HK-2 (cell line): Measurements from ENCODE around the gene TPPP2.

Experiments used
- DNase-seq: peaks from one replicate; pipeline ENCODE4 v3.0.0-alpha.2; 2018; ENCODE audit not compliant: unreplicated experiment

Gene TPPP2

DNA sequence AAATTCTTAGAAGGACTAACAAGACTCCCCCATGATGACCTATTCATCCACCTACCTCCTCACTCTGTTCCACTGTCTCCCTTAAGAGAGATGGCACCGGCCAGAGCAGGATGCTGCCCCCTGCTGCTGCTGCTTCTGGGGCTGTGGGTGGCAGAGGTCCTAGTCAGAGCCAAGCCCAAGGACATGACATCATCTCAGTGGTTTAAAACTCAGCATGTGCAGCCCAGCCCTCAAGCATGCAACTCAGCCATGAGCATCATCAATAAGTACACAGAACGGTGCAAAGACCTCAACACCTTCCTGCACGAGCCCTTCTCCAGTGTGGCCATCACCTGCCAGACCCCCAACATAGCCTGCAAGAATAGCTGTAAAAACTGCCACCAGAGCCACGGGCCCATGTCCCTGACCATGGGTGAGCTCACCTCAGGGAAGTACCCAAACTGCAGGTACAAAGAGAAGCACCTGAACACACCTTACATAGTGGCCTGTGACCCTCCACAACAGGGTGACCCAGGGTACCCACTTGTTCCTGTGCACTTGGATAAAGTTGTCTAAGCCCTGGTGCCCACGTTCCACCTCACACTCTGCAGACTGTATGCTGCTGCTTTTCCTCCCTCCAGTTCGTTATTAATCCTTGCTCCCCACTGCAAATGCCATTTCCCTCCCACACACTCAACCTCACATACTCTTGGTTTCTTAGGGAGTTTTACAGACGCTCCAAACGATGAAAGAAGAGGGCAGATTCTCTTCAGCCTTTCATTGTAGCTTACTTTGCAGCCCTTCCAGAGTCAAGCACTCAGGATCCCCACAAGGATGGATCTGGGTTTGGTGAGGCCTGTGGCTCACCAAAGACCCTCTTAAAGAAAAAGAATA, 28.0 kb downstream of the TPPP2 start, which contains the start of gene RNASE8:
Gene RNASE8 (plus strand): TSS at position 20 of the 873 bp plus-strand sequence. CDS start 71 bp downstream, at position 91.
- no peak for DNase-seq

DNA sequence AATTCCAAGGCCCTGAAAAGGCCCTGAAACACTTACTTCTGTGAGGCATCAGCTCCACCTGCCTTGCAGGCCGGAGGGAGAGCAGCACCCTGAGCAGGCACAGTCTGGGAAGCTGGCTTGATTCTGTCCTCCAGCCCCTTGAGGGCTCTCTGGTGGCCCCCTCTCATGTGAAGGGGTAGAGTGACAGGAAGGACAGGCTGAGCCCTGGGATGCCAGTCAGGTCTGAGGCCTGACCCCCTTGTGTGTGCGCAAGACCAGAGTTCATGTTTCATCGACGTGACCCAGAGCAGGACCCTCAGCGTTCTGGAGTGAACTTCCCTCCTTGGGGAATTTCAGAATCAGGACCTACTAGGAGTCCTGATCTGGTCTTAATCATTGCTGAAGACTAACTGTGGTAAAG, 28.9 kb downstream of the TPPP2 start:
- DNase-seq, result no peak

DNA sequence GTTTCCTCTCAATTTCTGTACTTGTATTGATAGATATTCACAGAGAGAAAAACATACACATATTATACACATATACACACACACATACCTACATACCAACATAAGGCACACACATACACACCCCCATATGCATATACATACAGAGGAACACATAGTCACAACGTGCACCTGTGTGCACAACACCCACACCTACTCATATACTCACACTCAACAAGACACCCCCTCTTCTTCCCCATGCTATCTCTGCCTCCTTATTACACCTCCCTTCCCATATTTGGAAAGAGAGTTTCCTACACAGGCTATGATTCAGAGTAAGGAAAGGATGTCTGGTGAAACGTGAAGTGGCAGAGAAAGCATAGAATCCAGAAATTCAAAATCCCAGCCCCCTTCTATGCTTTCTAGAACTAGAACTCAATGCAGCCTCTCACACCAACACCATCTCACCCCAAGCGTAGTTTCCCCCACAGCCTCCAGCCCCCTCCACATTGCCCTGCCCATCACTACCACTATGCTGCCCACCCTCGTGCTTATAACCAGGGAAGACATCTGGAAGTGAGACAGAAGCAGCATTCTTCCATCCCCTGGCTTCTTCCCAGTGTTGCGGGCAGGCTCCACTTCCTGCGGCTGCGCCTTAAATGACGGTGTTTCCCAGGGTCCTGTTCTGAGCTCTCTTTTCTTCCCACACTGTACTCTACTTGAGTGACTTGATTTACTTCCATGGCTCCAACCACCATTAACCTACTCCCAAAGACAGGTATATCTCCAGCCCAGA, 30.0 kb downstream of the TPPP2 start:
- no peak for DNase-seq

DNA sequence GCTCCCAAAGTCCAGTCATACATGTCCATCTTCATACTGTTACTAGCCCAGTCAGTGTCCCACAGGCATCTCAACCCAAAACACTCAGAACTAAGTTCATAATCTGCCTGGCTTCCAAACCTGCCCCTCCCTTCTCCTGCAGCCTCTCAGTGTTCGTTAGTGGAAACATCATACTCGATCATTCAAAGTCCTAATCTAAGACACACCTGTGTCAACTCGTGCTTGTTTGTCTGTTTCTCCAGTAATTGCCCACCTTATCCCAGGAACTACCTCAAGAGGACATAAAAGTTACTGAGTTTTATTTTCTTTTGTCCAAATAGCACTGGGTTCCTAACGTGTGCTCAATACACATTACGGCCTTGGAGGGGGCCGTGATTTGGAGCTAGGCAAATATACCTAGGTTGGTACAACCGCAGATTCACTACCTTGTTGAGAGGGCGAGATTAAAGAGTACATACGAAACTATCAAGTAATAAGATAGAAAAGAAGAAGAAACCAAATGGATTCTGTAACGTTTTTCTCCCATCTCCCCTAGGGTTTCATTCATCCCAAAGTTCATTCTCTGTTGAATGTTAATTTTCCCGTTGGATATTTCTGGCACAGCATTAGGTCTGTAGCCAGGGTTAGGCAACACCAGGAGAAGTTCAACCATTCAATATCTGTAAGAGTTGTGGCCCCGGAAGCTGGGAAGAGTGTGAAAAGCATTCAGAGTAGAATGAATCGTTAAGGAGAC, 30.8 kb downstream of the TPPP2 start:
- DNase-seq, result no peak

DNA sequence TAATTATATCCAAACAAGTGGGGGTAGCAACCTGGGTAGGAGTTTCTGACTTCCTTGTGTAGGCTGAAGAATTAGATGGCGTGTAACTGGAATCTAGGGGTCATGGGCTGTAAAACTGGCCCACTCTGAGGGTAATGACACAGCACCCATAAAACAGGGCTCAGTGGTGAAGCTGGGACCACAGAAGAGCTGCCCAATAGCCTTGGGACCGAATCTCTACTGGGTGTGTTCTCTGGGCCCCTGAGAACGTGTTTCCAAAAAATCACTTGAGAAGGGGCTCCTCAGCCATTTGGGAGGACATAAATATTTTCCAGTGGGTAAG, 31.3 kb downstream of the TPPP2 start:
- no peak for DNase-seq

DNA sequence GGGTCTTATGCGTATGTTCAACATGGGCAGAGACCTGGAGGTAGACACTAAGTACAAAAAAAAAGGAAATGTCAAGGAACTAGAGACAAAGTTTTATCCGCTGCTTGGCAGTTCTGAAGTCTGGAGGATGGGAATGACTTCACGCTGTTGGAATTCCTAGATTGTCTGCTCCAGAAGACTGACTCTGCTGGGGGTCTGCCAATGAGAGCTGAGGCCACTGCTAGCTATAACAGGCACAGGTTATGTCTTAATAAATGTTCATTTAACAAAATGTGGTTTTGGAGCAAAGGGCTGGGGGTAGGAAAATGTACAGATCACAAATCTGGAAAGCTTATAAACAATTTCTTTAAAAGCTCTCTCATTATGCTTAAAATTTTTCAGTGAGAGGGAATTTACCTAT, 33.5 kb downstream of the TPPP2 start:
- DNase-seq, result no peak

DNA sequence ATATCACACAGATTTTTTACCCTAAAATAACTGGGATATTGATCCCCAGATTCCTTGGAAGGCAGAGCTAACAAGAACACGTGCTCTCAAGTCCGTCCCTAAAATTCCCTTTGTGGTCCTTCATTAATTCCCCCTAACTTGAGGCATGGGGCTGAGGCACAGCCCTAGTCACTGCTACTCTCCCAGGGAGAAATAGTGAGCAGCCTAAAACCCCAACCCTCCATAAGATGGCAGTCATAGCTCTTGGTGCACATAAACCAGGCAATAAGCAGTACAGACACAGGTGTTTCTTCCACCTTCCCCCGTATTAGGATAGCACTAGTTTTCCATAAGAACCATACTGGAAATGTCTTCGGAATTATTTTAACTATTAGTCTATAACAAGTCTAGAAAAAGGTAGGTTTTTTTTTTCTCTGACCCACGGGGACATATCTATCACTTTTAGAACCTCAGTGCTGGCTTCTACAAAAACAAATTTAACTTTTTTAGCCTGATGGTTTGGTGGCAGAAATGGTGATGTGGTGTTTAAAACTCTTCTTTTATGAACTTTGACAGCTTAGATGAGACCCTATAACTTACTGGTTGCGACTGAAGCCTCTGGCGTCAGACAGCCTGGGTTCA, 37.0 kb downstream of the TPPP2 start:
- no peak for DNase-seq

DNA sequence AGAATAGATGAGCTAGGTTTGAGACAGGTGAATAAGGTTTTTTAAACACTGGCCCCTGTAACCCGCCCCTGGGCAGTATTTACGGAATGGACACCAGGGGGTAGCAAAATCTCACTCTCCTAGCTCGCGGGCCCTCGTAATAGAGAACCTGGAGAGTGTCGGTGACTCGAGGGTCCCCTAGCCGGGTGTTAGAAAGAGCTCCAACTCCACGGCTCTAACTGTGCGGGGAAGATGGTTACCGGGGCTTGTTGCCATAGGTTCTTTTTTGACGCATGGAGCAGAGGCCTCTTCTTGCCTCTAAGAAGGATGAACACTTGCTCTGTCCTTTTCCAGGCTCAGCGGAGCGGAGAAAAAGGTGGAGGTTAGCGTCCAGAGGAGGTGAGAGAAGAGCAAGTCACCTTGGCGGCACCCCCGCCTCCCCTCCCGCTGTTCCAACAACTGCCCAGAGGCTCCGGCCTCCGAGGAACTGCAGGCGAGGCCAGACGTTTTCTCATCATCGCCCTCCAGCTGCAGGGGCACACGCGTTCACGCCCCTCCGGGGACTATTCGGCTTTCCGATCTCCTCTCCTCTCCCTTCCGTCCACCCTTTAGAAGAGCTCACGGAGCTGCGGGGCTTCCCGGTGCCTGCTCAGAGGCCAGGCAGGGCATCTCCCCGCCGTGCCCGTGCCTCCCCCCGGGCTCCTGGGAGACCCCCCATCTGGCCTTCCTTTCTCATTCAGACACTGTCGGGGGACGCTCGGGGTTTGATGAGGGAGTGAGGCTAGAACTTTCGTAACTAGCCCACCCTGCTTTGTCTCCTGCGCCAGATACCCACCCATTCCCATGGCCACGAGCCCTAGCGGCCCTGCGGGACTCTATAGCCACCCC, 38.7 kb downstream of the TPPP2 start:
- DNase-seq, result peak; percentile 59

DNA sequence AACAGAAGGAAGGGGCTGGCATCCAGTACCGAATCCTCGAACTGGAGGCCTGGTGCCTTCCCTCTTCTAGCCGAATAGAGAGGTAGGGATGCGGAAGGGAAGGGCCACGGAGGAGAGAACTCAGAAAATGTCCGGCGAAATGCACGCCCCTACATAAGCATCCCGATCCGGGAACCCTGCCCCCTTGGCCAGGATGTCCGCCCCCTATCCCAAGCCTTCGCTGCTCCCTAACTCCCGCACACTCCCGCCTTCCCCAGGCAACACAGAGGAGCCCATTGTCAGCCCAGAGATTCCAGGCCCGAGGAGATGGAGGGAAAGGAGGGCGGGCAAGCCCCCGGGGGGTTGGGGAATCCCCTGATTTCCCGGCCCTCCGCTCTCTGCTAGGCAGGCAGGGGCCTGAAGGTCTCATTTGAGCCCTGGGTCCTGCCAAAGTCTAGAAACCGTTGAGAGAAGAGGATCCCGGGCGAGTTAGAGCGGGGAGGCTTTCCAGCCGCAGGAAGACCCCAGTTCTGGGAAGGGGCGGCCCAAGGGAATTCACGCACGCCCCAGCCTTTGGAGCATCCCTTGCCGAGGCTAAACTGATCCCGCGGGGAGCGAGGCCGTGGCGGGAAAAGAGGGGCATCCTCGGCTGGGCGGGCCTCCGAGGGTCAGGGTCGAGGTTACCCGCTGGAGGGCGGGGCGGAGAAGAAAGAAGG, 39.5 kb downstream of the TPPP2 start:
- no peak for DNase-seq

DNA sequence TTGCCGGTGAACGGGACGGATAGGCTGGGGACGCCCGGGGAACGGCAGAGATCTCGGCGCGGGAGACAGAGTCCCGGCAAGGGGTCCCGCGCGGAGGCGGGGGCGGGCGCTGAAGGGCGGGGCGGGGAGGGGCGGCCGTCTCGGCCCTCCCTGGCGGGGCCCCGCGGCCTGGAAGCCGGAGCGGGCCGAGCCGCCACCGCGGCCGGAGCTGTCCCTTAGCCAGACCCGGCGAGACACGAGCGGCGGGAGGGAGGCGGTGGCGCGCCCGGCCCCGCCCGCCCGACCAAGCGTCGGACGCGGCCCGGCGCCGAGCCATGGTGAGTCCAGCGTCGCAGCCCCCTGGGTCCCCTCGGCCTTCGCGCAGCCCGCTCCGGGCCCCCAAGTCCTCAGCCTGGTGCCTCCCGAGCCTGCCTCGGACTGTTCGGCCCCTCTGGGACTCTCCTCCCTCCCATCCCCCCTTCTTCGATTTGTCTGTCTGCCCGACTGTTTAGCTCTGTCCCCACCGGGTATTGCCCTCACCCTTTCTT, 40.1 kb downstream of the TPPP2 start, which contains the start of gene ARHGEF40:
Gene ARHGEF40 (plus strand): TSS at position 222 of the 527 bp plus-strand sequence. CDS start 93 bp downstream, at position 315.
- peak; percentile 47 for DNase-seq

DNA sequence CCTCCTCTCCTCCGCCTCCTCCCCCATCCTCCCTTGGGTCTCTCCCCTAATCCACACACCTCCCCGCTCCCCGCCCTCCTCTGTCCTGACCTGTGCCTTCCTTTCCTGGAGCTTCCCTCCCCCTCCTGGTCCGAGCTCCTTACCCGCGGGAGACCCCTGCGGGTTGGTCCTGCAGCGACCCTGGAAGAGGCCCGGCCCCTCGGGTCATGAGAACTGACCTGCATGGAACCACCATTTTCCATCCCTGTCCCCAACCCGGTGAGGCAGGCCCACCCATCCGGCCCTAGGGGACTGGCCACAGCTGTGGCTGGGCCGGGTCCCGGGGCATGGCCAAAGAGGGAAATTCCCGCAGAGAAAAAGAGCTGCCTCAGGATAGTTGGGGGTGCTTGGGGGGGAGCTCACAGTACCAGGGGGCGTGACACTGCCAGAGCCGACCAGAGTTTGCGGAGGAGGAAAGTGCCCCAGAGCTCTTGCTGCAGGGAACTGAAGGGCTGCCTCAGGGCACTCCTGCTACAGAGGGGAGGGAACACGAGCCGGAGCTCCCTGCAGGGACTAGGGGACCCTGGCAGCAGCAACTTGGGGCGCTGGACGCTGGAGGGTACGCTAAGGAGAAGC, 40.7 kb downstream of the TPPP2 start:
- DNase-seq, result peak; percentile 65

DNA sequence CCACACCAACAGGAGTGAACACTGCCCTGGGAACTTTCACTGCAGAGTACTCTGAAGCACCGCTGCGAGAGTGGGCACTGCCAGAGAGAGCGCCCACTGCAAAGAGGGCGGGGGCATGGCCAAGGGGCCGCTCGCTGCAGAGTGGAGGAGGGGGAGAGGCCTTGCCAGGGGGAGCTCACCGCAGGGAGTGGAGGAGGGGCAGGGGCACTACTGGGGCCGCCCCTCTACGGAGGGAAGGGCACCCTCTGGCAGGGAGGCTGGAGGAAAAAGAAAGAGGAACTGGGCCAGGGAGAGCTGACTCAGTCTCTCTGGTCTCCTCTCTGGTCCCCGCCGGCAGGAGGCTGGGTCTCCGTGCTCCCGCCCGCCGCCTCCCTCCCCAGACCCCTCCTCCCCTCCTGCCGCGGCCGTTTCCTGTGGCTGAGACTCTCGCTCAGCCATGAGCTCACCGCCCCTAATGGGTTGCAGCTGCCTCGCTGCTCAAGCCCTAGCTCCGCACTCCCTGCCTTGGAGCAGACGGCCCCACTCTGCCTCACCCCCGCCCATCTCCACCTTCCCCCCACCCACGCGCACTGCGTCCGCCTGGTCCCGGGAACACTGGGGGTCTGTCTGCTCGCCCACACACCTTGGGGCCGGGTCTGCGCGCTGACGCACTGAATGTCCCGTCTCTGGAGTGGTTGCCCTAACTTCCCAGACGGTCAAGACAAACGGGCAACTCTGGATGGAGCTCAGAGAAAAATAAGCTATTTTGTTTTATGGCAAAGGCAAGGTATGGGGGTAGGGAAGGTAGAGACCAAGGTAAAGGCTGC, 41.4 kb downstream of the TPPP2 start:
- DNase-seq, result peak; percentile 84

DNA sequence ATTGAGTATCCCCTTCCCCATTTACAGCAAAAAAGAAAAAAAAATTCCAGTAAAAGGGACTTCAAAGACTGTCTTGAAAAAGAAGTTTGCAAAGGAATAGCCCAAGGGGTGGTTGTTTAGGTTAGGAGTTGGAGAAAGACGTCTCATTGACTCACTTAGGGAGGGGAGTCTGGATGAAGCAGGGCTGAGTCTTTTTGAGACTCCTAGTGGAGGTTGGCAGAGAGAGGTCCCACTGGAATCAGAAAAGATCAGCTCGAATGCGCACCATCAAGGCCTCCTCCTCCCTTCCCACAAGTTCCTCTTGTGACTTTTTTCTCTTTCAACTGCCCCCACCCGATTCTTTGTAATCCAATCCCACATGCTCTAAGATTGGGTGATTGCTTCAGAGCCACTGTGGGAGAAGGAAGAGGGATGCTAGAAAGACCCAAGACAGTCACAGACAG, 42.0 kb downstream of the TPPP2 start:
- DNase-seq, result no peak

DNA sequence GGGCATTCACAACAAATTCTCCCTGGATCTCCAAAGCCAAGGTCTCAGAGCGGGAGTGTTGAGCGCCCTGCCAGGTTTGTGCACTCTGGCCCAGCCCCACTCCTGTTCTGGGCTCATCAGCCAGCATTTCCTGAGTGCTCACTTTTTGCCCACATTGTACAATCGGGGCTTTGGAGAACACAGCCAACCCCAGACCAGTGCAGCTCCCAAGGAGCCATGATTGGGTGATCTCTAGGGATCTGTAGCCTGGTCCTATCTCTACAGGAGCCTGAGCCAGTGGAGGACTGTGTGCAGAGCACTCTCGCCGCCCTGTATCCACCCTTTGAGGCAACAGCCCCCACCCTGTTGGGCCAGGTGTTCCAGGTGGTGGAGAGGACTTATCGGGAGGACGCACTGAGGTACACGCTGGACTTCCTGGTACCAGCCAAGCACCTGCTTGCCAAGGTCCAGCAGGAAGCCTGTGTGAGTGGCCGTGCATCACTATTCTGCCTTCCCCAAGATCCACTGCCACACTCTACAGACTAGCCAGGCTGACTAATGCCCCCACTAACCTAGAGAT, 42.8 kb downstream of the TPPP2 start:
- DNase-seq, result no peak

DNA sequence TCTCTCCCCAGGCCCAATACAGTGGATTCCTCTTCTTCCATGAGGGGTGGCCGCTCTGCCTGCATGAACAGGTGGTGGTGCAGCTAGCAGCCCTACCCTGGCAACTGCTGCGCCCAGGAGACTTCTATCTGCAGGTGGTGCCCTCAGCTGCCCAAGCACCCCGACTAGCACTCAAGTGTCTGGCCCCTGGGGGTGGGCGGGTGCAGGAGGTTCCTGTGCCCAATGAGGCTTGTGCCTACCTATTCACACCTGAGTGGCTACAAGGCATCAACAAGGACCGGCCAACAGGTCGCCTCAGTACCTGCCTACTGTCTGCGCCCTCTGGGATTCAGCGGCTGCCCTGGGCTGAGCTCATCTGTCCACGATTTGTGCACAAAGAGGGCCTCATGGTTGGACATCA, 43.9 kb downstream of the TPPP2 start:
- no peak for DNase-seq

DNA sequence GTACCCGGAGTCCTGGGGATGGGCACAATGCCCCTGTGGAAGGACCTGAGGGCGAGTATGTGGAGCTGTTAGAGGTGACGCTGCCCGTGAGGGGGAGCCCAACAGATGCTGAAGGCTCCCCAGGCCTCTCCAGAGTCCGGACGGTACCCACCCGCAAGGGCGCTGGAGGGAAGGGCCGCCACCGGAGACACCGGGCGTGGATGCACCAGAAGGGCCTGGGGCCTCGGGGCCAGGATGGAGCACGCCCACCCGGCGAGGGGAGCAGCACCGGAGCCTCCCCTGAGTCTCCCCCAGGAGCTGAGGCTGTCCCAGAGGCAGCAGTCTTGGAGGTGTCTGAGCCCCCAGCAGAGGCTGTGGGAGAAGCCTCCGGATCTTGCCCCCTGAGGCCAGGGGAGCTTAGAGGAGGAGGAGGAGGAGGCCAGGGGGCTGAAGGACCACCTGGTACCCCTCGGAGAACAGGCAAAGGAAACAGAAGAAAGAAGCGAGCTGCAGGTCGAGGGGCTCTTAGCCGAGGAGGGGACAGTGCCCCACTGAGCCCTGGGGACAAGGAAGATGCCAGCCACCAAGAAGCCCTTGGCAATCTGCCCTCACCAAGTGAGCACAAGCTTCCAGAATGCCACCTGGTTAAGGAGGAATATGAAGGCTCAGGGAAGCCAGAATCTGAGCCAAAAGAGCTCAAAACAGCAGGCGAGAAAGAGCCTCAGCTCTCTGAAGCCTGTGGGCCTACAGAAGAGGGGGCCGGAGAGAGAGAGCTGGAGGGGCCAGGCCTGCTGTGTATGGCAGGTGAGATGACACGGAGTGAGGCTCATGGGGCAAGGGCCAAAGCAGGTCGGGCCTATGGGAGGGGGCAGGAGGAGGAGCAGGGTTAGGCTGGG, 44.6 kb downstream of the TPPP2 start:
- no peak for DNase-seq

DNA sequence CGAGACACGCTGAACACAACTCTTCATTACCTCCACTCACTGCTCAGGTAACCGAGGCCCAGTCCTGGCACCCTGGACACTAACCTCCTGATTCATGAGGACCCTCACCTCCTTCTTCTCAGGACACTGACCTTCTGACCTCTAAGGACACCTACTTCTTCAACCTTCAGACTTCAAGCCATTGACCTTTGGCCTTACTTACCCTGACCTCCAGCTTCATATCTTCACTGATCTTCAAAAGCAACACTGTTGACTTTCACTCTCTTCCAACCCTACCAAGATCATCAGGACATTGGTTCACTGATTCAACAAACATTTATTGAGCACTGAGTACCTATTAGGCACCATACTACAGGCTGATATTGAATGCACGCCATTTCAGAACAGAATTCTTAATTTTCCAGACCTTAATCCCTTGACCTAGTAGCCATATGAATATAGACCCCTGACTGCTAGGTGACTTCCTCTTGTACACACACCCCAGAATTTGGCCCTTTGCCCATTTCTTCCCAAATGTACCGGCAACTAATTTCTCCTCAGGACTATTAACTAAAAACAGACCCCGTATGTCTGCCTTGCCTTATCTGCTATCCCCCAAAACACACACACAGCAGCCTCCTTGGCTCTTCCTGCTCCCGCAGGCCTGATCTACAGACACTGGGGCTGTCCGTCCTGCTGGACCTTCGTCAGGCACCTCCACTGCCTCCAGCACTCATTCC, 45.9 kb downstream of the TPPP2 start:
- DNase-seq, result no peak
